GM21390 (cell line): Measurements from ENCODE around the gene C12orf60.

Experiments
- ATAC-seq: cut with Tn5 transposase; IDR thresholded peaks from one replicate; pipeline ENCODE4 v1.9.1; 2021; ENCODE audit not compliant: unreplicated experiment

C12orf60 gene

DNA sequence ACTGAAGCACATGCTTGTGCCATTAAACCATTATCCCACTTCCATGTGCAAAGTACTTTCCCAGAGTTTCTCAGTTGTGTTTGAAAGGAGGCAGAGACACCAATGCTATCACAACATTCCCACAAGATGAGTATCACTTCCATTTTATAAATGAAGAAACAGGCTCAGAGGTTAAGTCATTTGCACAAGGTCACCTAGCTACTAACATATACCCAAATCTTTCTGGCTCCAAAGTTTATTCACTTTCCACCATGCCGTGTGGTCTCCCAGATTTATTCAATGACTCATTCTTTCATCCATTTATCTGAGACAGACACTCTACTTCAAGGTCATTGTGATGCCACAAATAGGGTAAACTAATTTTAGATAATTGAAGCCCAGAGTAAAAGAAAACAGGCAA is 30.5 kb downstream of the C12orf60 start:
- no peak for ATAC-seq

DNA sequence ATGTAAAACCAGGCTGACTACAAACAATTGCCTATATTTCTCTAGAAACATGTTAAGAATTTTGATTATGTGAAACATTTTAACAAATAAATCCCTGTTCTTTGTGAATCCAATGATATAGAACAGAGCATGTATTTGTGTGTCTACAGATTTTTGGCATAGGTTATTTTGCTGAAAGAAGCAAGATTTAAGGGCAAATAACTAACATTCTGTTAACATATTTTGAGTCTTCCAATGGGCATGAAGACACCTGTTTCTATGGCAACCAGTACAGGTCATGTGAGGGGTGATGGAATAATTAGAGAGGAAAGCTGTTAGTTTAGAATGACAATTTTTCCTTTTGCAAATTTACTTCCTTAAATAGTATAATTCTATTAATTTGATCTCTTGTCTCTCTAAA is 31.0 kb downstream of the C12orf60 start:
- no peak for ATAC-seq

DNA sequence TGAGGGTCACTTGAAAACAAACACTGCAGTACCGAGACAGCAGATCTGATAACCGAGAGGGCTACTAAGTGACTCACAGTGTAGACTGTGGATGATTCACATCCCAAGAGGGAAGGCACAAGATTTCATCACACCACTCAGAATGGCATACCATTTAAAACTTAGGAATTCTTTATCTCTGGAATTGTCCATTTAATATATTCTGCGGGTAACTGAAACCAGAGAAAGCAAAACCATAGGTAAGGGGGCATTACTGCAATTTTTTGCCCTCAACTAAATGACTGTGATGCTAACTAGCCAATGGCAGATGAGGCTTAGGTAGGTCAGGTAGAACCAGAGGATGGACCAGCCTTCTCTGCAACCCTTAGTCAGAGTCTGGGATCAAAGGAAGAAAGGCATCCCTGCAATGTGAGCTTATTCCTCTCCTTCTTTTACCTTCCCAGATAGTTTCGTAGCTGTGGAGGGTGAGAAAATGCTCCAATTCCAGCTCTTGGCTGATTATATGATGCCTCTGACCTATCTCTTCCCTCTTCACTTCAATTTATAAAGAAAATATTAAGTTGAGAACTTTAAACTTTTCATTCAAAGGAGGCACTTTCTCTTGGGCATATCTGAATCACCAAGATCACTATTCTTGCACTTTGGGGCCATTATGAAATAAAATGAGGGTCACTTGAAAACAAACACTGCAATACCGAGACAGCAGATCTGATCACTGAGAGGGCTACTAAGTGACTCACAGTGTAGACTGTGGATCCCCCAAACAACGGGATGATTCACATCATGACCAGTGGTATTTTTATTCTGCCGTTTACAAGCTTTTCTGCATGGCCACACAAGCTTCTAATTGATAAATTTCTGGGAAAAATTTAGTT is 33.1 kb downstream of the C12orf60 start:
- ATAC-seq = no peak

DNA sequence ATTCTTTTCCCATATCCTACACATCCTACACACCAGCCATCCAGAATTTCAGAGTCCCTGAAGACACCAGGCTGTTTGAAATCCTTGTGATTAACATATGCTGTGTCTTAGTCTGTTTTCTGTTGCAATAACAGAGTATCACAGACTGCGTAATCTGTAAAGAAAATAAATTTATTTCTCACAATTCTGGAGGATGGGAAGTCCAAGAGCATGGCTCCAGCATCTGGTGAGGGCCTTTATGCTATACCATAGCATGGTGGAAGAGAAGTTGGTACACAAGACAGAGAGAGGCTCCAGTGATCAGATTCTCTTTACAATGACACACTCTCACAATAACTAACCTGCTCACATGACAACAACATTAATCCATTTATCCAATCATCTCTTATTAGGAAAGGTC is 35.8 kb downstream of the C12orf60 start:
- no peak for ATAC-seq

DNA sequence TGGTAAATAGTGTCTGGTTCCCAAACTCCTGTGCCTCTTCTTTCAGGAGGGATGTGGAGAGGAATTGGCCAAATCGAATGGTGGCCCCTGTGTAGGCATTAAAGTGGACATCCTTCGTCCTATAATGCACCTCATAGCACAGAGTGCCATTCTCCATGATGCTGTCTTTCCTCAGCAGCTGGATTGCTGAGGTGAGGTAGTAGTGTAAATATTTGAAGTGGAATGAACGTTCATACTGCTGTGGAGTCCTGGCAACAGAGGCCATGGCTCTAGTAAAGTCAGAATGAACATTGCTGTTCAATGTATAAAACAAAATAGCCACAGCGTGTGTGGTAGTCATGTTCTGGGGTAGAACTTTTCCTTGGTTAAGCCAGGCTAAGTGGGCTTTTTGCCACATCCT is 37.1 kb downstream of the C12orf60 start:
- ATAC-seq = no peak

DNA sequence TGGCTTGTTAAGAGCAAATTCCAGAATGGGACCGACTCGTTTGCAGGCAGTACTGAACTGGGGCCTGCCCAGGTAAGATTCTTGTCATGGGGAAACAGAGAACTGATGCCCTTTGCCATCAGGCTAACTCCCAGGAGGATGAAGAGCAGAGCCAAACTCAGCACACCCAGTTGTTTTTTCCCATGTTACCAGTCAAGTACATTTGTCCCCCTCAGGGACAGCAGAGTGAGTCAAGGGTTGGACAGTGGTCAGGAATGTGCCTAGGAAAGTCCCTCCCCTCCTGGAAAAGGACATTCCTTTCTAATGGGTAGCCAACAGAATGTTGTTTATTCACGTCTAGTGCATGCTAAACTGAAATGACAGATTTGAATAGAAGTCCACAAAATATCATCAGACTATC is 38.3 kb downstream of the C12orf60 start:
- no peak for ATAC-seq

DNA sequence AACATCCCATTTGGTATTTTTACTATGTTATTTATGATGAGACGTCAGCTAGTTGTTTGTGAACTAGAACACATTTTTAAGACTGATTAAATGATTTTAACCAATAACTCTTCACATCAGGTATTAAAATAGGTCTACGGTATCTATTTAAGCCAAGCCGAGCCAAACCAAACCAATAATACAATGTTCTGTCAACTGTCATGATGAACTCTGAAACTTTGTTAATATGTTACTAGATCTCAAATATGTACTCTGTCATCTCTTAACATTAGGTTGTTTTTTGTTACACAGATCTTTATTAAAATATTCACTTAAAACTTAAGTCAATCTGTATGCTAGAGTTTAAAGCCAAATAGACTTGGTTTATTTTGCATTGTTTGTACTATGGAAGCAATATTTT is 38.8 kb downstream of the C12orf60 start:
- ATAC-seq = no peak

DNA sequence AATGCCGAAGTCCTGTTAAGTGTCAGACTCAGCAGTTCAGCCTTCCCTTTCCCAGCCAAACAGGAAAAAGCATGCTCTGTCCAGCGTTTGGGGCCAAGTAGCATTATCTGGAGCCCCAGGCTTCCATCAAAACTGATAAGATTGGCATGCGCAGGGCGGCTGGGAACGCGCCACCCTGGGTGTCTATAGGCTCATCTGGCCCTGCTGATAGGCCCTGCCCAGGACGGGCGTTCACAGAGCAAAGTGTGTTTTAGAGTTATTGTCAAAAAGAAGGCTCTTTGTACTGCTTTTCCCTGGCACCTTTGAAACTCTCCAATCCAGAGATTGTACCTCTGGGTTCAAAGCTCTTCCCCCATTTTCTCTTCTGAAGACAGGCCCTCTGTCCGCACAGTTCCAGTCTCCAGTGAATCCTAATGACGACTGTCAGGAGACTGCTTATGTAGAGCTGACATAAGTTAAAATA is 40.0 kb downstream of the C12orf60 start, which contains the start of gene ART4:
Gene ART4, minus strand, starts transcription at position 102 of the 463 bp plus-strand sequence. CDS start 413 bp downstream, outside the sequence.
- ATAC-seq = no peak

DNA sequence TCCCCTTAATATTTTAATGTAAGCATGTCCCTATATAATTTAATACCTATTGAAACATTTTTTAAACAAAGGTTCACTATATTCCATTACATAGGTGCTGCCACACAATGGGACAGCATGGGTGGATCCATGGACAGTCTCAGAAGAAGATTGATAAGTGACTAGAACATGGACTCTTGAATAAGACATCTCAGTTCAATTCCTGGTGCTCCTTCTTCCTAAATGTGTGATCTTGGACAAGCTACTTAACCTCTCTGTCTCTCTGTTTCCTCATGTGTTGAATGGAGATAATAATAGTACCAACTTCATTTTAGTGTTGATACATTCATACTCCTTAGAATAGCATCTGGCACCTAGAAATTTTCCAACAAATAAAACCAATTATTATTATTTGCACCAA is 40.9 kb downstream of the C12orf60 start:
- ATAC-seq = no peak

DNA sequence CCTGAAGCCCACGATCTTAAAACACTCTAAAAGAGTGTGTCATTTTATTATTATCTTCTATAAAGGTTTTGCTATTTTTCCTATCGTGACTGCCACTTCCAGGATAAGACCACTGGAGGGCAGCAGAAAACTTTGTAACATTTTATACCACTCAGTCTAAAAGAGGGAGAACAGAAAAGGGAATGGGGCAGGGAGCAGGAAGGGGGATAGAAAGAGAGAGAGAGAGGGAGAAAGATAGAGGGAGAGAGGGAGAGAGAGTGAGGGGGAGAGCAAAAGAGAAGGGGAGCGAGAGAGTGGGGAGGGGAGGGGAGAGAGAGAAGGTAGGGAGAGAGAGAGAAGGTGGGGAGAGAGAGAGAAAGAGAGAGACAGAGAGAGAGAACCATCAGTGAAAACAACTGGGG is 41.9 kb downstream of the C12orf60 start:
- ATAC-seq = peak; percentile 67

DNA sequence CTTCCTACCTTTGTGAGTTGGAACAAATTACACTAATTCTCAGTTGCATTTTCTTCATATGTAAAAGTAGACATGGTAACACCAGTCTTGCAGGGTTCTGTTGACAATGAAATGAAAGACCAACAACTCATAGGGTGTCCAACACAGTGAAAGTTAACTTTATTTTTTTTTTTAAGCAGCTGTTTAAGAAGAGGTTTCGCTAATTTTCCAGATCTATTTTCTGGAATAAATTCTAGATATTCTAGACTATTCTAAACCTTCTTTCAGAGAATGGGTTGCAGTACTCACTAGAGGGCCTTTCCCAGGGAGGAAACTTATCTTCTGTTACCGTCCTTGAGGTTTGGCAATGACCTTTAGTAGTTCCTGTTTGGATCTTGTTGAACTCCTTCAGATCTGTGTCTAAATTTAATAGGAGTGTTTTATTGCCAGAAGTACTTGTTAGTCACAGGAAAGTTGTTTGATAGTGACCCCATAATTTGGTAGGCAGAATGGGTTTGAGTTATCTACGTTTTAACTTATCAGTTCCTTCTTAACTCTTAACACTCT is 42.6 kb downstream of the C12orf60 start:
- no peak for ATAC-seq

DNA sequence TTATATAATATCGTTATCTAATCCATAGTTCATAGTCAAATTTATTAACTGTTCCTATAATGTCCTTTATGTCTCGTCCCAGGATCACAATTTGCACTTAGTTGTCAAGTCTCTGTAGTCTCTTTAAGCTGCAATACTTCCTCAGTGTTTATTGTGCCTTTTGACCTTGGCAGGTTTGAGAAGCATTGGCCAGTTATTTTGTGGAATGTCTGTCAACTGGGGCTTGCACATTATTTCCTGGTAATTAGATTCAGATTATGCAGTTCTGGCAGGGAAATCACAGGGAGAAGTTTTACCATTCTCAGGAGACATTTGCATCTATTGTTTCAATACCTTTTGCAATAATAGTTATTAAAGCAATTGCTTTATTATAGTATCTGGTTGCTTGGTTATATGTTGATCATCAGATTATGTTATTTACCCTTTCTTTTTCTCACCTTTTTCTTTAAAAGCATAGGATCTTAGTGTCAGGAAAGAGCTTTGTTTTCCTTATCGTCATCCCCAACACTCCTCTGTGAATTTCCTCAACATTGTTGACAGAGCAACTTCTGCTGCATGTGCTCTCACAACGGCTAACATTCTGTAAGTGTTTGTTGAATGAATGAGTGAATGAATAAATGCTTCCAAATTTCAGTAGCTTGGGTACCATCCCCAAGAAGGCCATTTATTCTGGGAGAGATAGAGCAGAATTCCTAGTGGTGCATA is 43.6 kb downstream of the C12orf60 start:
- no peak for ATAC-seq

DNA sequence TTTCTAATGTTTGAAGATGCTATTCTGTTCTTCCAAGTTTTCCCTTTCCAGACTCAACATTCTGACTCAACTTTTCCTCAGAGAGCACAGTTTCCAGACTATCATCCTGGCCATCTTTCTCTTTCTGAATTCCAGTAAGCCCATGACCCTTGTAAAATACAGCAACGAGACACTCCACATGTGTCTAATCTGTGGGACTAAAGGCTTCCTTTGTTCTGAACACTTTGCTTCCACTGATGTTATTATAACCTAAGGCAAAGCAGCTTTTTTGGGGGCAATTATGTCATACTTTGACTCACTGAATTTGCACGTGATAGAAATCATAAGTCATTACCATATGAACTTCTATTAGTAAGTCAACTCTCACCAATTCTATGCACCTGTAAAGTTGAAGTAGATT is 46.2 kb downstream of the C12orf60 start:
- no peak for ATAC-seq

DNA sequence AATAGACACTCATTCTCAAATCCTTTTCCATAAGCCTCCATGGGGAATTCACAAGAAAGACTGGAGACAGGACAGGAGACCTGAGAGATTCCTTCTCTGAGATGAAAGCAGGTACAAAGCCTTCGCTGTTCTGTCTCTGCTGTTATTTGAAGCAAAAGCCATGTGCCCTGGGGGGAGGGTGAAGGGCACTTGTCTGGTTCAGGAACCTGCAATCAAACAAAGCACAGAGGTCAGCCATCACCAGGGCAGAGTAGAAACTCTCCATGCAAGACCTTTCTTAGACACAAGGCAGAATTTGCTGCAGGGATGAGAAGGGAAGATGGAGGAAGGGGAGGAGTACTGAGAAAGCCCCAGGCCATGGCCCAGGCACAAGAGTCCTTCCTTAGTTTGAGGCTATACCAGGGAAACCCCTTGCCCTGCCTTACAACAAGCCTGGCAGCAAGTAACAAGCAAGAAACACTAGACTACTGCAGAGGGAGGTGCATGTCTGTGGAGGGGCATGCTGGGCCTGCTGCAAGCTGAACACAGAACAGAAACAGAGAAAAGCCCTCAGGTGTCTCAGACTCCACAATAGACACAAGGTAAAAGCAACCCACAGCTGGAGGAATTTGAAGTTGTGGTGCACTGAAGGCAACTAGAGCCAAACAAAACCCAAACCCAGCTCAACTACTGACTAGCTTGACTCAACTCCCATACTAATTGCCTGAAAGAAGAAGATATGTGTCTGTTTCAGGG is 47.6 kb downstream of the C12orf60 start:
- ATAC-seq = peak; percentile 84

DNA sequence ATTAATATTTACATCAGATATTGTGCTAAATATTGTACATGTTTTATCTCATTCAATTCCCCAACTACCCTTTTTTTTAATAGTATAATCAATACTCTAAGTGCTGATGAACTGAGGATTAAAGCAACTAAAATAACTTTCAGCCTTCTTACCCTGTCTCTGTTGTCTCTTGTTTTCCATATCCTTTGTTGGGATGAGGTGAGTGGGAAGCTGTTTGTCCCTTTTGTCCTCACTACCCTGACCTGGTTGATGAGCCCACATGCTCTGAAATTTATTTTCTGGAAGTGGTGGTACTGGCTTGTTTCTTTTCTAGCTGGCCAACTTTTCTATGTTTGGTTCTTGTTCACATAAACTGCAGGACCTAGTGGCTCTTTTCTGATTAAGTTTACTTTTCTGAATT is 49.4 kb downstream of the C12orf60 start:
- ATAC-seq = no peak

DNA sequence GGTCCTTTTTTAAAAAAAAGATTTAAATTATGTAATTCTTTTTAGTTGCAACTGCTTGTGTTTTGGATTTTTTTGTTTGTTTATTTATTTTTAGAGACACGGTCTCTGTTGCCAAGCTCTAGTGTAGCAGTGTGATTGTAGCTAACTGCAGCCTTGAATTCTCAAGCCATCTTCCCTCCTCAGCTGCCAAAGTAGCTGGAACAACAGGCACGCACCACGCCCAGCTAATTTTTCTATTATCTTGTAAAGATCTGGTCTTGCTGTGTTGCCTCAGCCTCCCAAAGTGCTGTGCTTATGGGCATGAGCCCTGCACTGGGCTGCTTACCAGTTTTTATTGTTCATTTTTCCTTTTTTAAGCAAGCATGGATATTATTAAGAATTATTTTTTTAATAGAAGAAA is 50.5 kb downstream of the C12orf60 start:
- no peak for ATAC-seq

DNA sequence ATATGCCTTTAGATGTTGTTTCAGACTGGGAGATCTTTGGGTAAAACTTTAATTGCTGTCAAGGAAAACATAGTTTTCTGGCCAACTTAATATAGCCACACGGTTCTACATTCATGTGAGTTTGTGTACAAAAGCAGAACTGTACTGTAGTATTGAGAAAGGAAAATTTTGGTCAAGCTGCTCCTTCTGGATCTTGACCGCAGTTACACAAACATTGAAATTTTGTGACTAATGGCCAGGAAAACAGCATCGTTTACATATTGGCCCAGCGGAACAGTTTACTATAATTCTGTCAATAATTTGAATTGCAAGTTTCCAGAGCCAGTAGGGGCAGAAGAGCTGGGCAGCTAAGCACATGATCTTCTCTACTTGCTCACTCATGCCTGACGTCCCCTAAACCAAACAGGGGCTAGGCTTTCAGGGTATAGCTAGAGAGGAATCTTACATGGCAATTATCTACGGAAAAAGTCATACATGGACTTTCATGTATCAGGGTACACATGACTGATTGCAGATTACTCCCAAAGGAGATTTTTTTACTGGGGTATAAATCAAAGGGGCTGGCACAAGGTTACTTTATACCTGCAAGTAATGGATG is 51.2 kb downstream of the C12orf60 start:
- ATAC-seq = no peak

DNA sequence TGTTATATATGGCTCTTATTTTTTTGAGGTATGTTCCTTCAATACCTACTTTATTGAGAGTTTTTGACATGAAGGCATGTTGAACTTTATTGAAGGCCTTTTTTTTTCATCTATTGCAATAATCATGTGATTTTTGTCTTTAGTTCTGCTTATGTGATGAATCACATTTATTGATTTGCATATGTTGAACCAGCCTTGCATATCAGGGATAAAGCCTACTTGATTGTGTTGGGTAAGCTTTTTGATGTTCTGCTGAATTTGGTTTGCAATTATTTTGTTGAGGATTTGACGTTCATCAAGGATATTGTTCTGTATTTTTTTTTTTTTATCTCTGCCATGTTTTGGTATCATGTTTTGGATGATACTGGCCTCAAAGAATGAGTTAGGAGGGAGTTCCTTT is 55.0 kb downstream of the C12orf60 start:
- ATAC-seq = no peak

DNA sequence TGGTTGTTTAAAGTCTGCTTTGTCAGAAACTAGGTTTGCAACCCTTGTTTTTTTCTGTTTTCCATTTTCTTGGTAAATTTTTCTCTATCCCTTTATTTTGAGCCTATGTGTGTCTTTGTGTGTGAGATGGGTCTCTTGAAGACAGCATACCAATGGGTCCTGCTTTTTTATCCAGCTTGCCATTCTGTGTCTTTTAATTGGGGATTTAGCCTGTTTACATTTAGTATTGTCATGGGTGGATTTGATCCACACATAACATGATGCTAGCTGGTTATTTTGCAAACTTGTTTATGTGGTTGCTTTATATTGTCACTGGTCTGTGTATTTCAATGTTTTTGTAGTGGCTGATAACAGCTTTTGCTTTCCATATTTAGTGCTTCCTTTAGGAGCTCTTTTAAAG is 57.0 kb downstream of the C12orf60 start:
- no peak for ATAC-seq

DNA sequence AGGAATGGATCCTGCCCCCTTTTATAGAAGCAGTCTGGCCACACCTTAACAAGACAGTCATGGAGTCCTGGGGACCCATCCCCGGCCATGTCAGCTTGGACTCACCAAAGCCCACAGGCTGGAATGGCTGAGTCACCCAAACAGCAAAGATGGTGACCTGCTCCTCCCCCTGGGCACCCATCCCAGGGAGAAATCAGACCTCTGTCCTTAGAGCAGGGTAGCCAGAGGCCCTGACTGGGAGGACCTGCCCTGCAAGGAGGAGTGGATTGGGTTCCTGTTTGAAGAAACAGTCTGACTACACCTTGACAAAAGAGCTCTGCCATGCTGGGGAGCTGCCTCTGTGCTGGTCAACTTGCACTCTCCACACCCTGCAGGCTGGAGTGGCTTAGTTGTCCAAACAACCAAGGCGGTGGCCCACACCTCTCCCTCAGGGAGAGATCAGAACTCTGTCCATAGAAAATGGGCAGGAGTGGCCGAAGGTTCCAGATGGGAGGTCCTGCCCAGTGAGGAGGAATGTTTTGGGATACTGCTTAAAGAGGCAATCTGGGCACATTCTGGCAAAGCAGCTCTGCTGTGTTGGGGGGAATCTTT is 65.5 kb downstream of the C12orf60 start:
- ATAC-seq = no peak
